ENCODE measurements around the gene MDP1.

DNA sequence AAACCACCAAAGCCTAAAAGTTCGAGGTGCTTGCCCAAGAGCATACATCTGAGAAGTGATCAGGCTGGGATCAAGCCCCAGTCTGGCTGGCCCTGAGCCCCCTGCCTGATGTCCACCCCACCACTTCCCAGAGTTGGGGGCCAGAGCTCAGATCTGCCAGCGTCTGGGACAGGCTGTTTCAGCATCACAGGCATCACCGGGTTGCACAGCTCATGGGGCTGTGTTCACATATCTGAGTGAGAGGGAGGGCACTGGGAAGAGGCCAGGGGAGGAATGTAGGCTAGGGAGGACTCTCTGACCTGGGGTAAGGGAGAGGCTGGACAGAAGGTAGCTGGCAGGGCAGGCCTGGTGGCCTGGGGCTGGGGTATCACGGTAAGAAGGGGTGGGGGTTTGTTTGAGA, 41.1 kb upstream of the MDP1 start:
- TF ChIP-seq, protein P1, sequence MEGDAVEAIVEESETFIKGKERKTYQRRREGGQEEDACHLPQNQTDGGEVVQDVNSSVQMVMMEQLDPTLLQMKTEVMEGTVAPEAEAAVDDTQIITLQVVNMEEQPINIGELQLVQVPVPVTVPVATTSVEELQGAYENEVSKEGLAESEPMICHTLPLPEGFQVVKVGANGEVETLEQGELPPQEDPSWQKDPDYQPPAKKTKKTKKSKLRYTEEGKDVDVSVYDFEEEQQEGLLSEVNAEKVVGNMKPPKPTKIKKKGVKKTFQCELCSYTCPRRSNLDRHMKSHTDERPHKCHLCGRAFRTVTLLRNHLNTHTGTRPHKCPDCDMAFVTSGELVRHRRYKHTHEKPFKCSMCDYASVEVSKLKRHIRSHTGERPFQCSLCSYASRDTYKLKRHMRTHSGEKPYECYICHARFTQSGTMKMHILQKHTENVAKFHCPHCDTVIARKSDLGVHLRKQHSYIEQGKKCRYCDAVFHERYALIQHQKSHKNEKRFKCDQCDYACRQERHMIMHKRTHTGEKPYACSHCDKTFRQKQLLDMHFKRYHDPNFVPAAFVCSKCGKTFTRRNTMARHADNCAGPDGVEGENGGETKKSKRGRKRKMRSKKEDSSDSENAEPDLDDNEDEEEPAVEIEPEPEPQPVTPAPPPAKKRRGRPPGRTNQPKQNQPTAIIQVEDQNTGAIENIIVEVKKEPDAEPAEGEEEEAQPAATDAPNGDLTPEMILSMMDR (conservative IDR thresholded peaks at IDR 0.05 in 1 of 2, IDR thresholded peaks at IDR 0.05 in 1 of 2; ENCODE audit: extremely low read depth in 1 of 2, insufficient read depth in 1 of 2, low read depth in 1 of 2, low read length in 2 of 2): no peak
- no peak for TF ChIP-seq EZH2 (IDR thresholded peaks at IDR 0.05; ENCODE audit: borderline replicate concordance, low read length)
